T1000 (cell line): ENCODE data around the gene RARA.
"Not testable (repeated sequence)": the region's sequence is repeated elsewhere in the genome, so short reads cannot be mapped to it uniquely, and the experiment has no call there.

Experiments
- DNase-seq: peaks from one replicate; lab custom pipeline; 2025; ENCODE audit warnings: mixed read lengths; lab: John Stamatoyannopoulos, UW

The RARA gene

GRCh38 chr17:40298726-40299125 lies 10.3 kb upstream of the RARA start:
- DNase-seq, result no peak

GRCh38 chr17:40299159-40299757 lies 9.7 kb upstream of the RARA start:
- not testable (repeated sequence) for DNase-seq

GRCh38 chr17:40301315-40301714 lies 7.7 kb upstream of the RARA start:
- no peak for DNase-seq

- no peak for DNase-seq
Observed at GRCh38 chr17:40303009-40303657, 5.8 kb upstream of the RARA start.

GRCh38 chr17:40303708-40304551 lies 5.0 kb upstream of the RARA start:
- DNase-seq, result no peak

- not testable (repeated sequence) for DNase-seq
Observed at GRCh38 chr17:40304552-40304863, 4.5 kb upstream of the RARA start.

- DNase-seq, result not testable (repeated sequence)
Observed at GRCh38 chr17:40304866-40305265, 4.1 kb upstream of the RARA start.

- DNase-seq, result no peak
Observed at GRCh38 chr17:40306395-40306794, 2.6 kb upstream of the RARA start.

GRCh38 chr17:40307001-40307730 lies 1.8 kb upstream of the RARA start:
- peak; percentile 53 for DNase-seq

GRCh38 chr17:40307740-40308239 lies 1.2 kb upstream of the RARA start:
- DNase-seq, result no peak

GRCh38 chr17:40309949-40310510 lies 1.1 kb downstream of the RARA start:
- no peak for DNase-seq

- no peak for DNase-seq
Observed at GRCh38 chr17:40310882-40311391, 2.0 kb downstream of the RARA start.

- peak; percentile 63 for DNase-seq
Observed at GRCh38 chr17:40311575-40311974, 2.6 kb downstream of the RARA start.

GRCh38 chr17:40312131-40312731 lies 3.3 kb downstream of the RARA start:
- peak; percentile 41 for DNase-seq

GRCh38 chr17:40312893-40313667 lies 4.1 kb downstream of the RARA start:
- no peak for DNase-seq

GRCh38 chr17:40313668-40314583 lies 4.9 kb downstream of the RARA start:
- no peak for DNase-seq

- peak; percentile 94 for DNase-seq
Observed at GRCh38 chr17:40314584-40314956, 5.6 kb downstream of the RARA start.

GRCh38 chr17:40315206-40315605 lies 6.2 kb downstream of the RARA start:
- DNase-seq, result no peak
